ENCODE measurements around the gene GDA. TPM values are rescaled to one million over a fixed set of nuclear protein-coding genes. Genes with fewer than 3 reads are reported as not detected.

GDA gene
- 21.0 and 24.3 TPM in 2 replicates for total RNA-seq (2022)
- Bru-seq, nascent RNA, result percentile 82 among the genes with signal in this experiment
- BruChase-seq, experiment 1, labeled RNA remaining after a 6-hour chase, result percentile 67 among the genes with signal in this experiment
- BruChase-seq, experiment 2, labeled RNA remaining after a 2-hour chase, result percentile 60 among the genes with signal in this experiment
- long read RNA-seq, full-length matches to known transcripts, result 7 of 17 reads
- long read RNA-seq, partial matches to known transcripts, result 6 of 17 reads
- long read RNA-seq, other reads (novel, unspliced or antisense), result 4 of 17 reads

DNA sequence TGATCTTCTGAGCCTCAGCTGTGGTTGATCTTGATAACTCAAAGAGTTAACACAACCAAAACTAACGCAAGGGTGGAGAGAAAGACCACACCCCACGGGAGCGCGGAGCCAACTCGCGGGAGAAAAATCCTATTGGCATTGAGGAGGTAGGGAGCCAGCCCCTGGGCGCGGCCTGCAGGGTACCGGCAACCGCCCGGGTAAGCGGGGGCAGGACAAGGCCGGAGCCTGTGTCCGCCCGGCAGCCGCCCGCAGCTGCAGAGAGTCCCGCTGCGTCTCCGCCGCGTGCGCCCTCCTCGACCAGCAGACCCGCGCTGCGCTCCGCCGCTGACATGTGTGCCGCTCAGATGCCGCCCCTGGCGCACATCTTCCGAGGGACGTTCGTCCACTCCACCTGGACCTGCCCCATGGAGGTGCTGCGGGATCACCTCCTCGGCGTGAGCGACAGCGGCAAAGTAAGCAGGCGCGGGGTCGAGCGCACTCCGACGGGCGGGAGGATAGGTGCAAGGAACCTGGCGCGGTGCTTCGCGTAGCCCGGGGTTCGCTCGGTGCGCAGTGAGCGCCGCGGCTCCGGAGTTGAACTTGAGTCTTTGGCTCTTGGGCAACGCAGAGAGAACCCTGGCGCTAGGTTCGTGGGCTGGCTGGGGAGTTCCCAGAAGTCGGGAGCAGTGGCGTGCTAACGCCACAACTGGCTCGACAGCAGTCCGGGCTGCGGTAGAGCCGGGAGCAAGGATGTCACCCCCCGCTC is at the start of gene GDA:
Gene GDA (plus strand): TSS at position 210 of the 745 bp plus-strand sequence. CDS start 120 bp downstream, at position 330.
- Mint-ChIP-seq H3K4me1 (ENCODE audit: low read depth, unreplicated experiment) (peaks cover 23% of the 10 kb centered on the region), H3K36me3 (ENCODE audit: insufficient read depth, unreplicated experiment) (peaks cover 32% of the 10 kb centered on the region), H3K27me3 (ENCODE audit: unreplicated experiment) (no peaks in the 10 kb centered on the region), H3K9me3 (ENCODE audit: low read depth, unreplicated experiment) (no peaks in the 10 kb centered on the region), H3K4me3 (ENCODE audit: low read depth, unreplicated experiment) (peak within 1 kb of the TSS; percentile 84), H3K27ac (ENCODE audit: unreplicated experiment) (peak within 1 kb of the TSS; percentile 87)
- DNase-seq, result peak; percentile 66
- BruUV-seq (replicated peaks), result no TSS peak
- intact Hi-C loops (cut with micrococcal nuclease; ENCODE audit: unreplicated experiment), result loop anchor here (2.0 kb wide), 1 partner anchor 111 kb away; no protein-coding TSS in a partner anchor
- TF ChIP-seq, protein P1, sequence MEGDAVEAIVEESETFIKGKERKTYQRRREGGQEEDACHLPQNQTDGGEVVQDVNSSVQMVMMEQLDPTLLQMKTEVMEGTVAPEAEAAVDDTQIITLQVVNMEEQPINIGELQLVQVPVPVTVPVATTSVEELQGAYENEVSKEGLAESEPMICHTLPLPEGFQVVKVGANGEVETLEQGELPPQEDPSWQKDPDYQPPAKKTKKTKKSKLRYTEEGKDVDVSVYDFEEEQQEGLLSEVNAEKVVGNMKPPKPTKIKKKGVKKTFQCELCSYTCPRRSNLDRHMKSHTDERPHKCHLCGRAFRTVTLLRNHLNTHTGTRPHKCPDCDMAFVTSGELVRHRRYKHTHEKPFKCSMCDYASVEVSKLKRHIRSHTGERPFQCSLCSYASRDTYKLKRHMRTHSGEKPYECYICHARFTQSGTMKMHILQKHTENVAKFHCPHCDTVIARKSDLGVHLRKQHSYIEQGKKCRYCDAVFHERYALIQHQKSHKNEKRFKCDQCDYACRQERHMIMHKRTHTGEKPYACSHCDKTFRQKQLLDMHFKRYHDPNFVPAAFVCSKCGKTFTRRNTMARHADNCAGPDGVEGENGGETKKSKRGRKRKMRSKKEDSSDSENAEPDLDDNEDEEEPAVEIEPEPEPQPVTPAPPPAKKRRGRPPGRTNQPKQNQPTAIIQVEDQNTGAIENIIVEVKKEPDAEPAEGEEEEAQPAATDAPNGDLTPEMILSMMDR (IDR thresholded peaks at IDR 0.05; ENCODE audit: unreplicated experiment), result no peak
- CTCF ChIA-PET, result no interaction called here

DNA sequence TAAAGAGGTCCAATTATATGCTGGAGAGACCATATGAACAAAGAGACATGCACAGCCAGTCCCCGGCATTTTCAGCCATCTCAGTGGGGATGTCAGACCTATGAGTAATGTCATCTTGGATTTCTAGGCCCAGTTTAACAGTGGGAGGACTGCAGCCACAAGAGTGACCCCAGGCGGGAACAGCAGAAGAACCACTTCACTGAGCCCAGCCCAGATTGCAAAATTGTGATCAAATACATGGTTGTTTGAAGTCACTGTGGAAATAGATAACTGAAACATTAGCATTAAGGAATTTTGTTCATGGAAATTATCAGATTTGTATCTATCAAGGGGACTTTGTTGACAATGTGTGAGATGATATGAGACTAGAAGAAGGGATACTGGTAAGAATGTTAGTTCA is 46.7 kb upstream of the GDA start:
- no peak overlapping the region for H3K4me3 Mint-ChIP-seq (ENCODE audit: low read depth, unreplicated experiment)
- H3K4me1 Mint-ChIP-seq (ENCODE audit: low read depth, unreplicated experiment), result no peaks in the 10 kb centered on the region
- no peaks in the 10 kb centered on the region for H3K9me3 Mint-ChIP-seq (ENCODE audit: low read depth, unreplicated experiment)
- no peaks in the 10 kb centered on the region for H3K36me3 Mint-ChIP-seq (ENCODE audit: insufficient read depth, unreplicated experiment)
- intact Hi-C loops (cut with micrococcal nuclease; ENCODE audit: unreplicated experiment), result no loop called here
- CTCF ChIA-PET, result no interaction called here
- TF ChIP-seq, protein P1 (IDR thresholded peaks at IDR 0.05; ENCODE audit: unreplicated experiment), result no peak
- no peaks in the 10 kb centered on the region for H3K27me3 Mint-ChIP-seq (ENCODE audit: unreplicated experiment)
- no peak overlapping the region for H3K27ac Mint-ChIP-seq (ENCODE audit: unreplicated experiment)
- no TSS peak for BruUV-seq (replicated peaks)
- DNase-seq, result no peak

DNA sequence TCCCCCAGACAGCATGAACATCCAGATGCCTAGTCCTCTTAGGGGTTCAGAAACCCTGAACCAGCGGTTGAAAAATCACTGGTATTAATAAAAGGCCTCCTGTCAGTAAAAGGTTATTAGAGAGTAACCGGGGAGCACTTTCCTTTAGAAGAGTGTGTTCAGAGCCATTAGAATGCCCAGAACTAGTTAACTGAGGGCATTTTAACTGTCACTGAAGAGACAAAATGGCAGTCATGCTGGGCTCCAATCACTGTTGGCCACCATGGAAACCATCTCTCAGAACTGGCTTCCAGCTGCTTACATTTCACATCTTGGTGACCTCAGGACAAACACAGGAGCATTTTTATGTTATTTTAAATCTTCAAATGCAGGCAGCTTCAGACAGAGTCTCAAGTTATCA is 36.2 kb upstream of the GDA start:
- no peaks in the 10 kb centered on the region for H3K27me3 Mint-ChIP-seq (ENCODE audit: unreplicated experiment)
- DNase-seq, result no peak
- H3K9me3 Mint-ChIP-seq (ENCODE audit: low read depth, unreplicated experiment), result no peaks in the 10 kb centered on the region
- CTCF ChIA-PET, result no interaction called here
- no peak overlapping the region for H3K4me3 Mint-ChIP-seq (ENCODE audit: low read depth, unreplicated experiment)
- intact Hi-C loops (cut with micrococcal nuclease; ENCODE audit: unreplicated experiment), result no loop called here
- BruUV-seq (replicated peaks), result no TSS peak
- TF ChIP-seq, protein P1 (IDR thresholded peaks at IDR 0.05; ENCODE audit: unreplicated experiment), result no peak
- no peaks in the 10 kb centered on the region for H3K4me1 Mint-ChIP-seq (ENCODE audit: low read depth, unreplicated experiment)
- H3K36me3 Mint-ChIP-seq (ENCODE audit: insufficient read depth, unreplicated experiment), result no peaks in the 10 kb centered on the region
- no peak overlapping the region for H3K27ac Mint-ChIP-seq (ENCODE audit: unreplicated experiment)

DNA sequence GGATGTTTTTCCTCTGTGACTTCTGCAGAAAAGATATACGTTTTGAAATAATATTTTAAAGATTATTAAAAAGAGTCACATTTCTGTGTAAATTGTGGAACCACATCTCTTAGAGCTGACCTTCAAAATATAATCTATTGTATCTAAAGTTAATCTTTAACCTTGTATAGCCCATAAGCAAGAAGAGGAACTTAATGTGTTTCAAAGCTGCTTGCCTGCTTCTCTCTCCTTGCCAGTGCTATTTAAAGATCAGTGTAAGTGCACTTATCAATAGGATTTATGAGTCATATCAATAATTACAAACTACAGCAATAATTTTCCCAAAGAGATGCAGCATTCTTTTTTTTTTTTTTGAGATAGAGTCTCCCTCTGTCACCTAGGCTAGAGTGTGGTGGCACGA is 29.4 kb upstream of the GDA start:
- no TSS peak for BruUV-seq (replicated peaks)
- H3K27ac Mint-ChIP-seq (ENCODE audit: unreplicated experiment), result no peak overlapping the region
- intact Hi-C loops (cut with micrococcal nuclease; ENCODE audit: unreplicated experiment), result no loop called here
- H3K9me3 Mint-ChIP-seq (ENCODE audit: low read depth, unreplicated experiment), result no peaks in the 10 kb centered on the region
- CTCF ChIA-PET, result interaction anchor here (0.7 kb wide), 1 partner anchor 602 kb away, joined by 3 read pairs; no protein-coding TSS in a partner anchor
- no peaks in the 10 kb centered on the region for H3K36me3 Mint-ChIP-seq (ENCODE audit: insufficient read depth, unreplicated experiment)
- H3K4me1 Mint-ChIP-seq (ENCODE audit: low read depth, unreplicated experiment), result peaks cover 17% of the 10 kb centered on the region
- no peaks in the 10 kb centered on the region for H3K27me3 Mint-ChIP-seq (ENCODE audit: unreplicated experiment)
- no peak for DNase-seq
- no peak overlapping the region for H3K4me3 Mint-ChIP-seq (ENCODE audit: low read depth, unreplicated experiment)
- TF ChIP-seq, protein P1 (IDR thresholded peaks at IDR 0.05; ENCODE audit: unreplicated experiment), result no peak

Measured in Calu3 (cell line).